Panc1 (cell line): ENCODE measurements around the gene RGS6.

Experiments used
- POLR2AphosphoS5 ChIP-seq: IDR thresholded peaks from 2 replicates; pipeline ENCODE4 v1.6.1; 2012; ENCODE audit warnings: mild to moderate bottlenecking, low read depth, low read length, moderate library complexity
- TCF7L2 ChIP-seq: IDR thresholded peaks from 2 replicates; pipeline ENCODE4 v1.6.1; 2011; ENCODE audit warnings: mild to moderate bottlenecking, low read depth, low read length, inconsistent platforms
- TF ChIP-seq, protein P1 (sequence below): fragments of 450-650 bp; IDR thresholded peaks from 2 replicates; pipeline ENCODE4 v1.5.1; 2017; ENCODE audit warnings: mild to moderate bottlenecking

DNA sequence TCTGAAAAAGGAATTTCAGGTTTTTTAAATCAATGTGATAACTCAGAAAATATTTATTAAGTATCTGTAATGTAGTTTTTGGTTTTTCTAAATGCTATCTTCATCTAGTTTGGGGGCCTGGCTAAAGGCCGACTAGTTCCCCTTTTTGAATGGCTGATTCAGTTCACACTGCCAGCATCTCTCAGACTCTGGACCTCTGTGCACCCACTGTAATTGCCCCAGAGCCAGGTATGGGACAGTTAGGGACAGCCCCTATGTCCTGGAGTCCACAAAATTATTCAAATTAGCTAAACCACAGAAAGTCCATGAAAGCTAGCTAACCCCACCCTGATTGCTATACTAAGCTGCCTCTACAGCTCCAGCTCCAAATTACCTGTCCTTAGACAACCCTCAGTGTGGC is 49.1 kb upstream of the RGS6 start:
- TF ChIP-seq, protein P1, sequence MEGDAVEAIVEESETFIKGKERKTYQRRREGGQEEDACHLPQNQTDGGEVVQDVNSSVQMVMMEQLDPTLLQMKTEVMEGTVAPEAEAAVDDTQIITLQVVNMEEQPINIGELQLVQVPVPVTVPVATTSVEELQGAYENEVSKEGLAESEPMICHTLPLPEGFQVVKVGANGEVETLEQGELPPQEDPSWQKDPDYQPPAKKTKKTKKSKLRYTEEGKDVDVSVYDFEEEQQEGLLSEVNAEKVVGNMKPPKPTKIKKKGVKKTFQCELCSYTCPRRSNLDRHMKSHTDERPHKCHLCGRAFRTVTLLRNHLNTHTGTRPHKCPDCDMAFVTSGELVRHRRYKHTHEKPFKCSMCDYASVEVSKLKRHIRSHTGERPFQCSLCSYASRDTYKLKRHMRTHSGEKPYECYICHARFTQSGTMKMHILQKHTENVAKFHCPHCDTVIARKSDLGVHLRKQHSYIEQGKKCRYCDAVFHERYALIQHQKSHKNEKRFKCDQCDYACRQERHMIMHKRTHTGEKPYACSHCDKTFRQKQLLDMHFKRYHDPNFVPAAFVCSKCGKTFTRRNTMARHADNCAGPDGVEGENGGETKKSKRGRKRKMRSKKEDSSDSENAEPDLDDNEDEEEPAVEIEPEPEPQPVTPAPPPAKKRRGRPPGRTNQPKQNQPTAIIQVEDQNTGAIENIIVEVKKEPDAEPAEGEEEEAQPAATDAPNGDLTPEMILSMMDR = no peak
- no peak for TF ChIP-seq POLR2AphosphoS5
- no peak for TF ChIP-seq TCF7L2
